HL-60/S4 treated with retinoic acid at 250 ng/mL for 4 days and 3 days (cell line): ENCODE data around the gene BCAR3.
"Not testable (repeated sequence)": the region's sequence is repeated elsewhere in the genome, so short reads cannot be mapped to it uniquely, and the experiment has no call there.

ENCODE experiments used
- in situ Hi-C: fragments of 300-500 bp; cut with MboI; formaldehyde crosslinking; loops from 2 replicates; pipeline ENCODE4 v1.7.0; 2022; ENCODE audit warnings: low sequenced_read_pairs

BCAR3 gene

GRCh38 chr1:93690341-93690740 is 8.7 kb upstream of the BCAR3 start:
- in situ Hi-C loops: no loop called here

- in situ Hi-C loops: no loop called here
Measured at GRCh38 chr1:93689521-93690223, 8.0 kb upstream of the BCAR3 start.

GRCh38 chr1:93687542-93687941 is 5.9 kb upstream of the BCAR3 start:
- in situ Hi-C loops: no loop called here

- in situ Hi-C loops: no loop called here
Measured at GRCh38 chr1:93686504-93687250, 5.0 kb upstream of the BCAR3 start.

GRCh38 chr1:93685918-93686317 is 4.3 kb upstream of the BCAR3 start:
- in situ Hi-C loops: no loop called here

GRCh38 chr1:93683234-93683633 is 1.6 kb upstream of the BCAR3 start:
- in situ Hi-C loops: no loop called here

- in situ Hi-C loops: no loop called here
Measured at GRCh38 chr1:93681989-93682412, 364 bp upstream of the BCAR3 start.

- in situ Hi-C loops: no loop called here
Measured at GRCh38 chr1:93680420-93681100, 1.1 kb downstream of the BCAR3 start.

- in situ Hi-C loops: no loop called here
Measured at GRCh38 chr1:93680076-93680419, 1.6 kb downstream of the BCAR3 start.

- in situ Hi-C loops: no loop called here
Measured at GRCh38 chr1:93679546-93679945, 2.1 kb downstream of the BCAR3 start.

GRCh38 chr1:93678946-93679480 is 2.6 kb downstream of the BCAR3 start:
- in situ Hi-C loops: no loop called here

GRCh38 chr1:93678491-93678890 is 3.1 kb downstream of the BCAR3 start:
- in situ Hi-C loops: no loop called here

GRCh38 chr1:93677729-93678128 is 3.9 kb downstream of the BCAR3 start:
- in situ Hi-C loops: no loop called here

- in situ Hi-C loops: no loop called here
Measured at GRCh38 chr1:93676427-93676826, 5.2 kb downstream of the BCAR3 start.

- in situ Hi-C loops: no loop called here
Measured at GRCh38 chr1:93675931-93676330, 5.7 kb downstream of the BCAR3 start.

- in situ Hi-C loops: no loop called here
Measured at GRCh38 chr1:93675271-93675670, 6.4 kb downstream of the BCAR3 start.

GRCh38 chr1:93674071-93674470 is 7.6 kb downstream of the BCAR3 start:
- in situ Hi-C loops: not testable (repeated sequence)

GRCh38 chr1:93673163-93673829 is 8.3 kb downstream of the BCAR3 start:
- in situ Hi-C loops: no loop called here

- in situ Hi-C loops: no loop called here
Measured at GRCh38 chr1:93672477-93673162, 9.0 kb downstream of the BCAR3 start.

GRCh38 chr1:93672069-93672468 is 9.6 kb downstream of the BCAR3 start:
- in situ Hi-C loops: no loop called here
